Hippocampal formation (tissue), 2 donors: ENCODE measurements around the gene ITGB5.
"Not testable (repeated sequence)": the region's sequence is repeated elsewhere in the genome, so short reads cannot be mapped to it uniquely, and the experiment has no call there.

Experiments used
- DNase-seq, 2 donors: peaks; one replicate each; lab custom pipeline; 2025; lab: John Stamatoyannopoulos, UW

ITGB5 gene

GRCh38 chr3:124834723-124835718, 52.1 kb downstream of the ITGB5 start:
- no peak for DNase-seq

GRCh38 chr3:124833710-124834332, 53.3 kb downstream of the ITGB5 start:
- DNase-seq: no peak

GRCh38 chr3:124832782-124833709, 54.1 kb downstream of the ITGB5 start:
- DNase-seq: no peak

- DNase-seq: no peak
These were observed 55.5 kb downstream of the ITGB5 start for GRCh38 chr3:124831628-124832199.

GRCh38 chr3:124829819-124830554, 57.2 kb downstream of the ITGB5 start:
- DNase-seq: no peak

GRCh38 chr3:124829178-124829818, 57.9 kb downstream of the ITGB5 start:
- DNase-seq: no peak

- not testable (repeated sequence) for DNase-seq
These were observed 59.5 kb downstream of the ITGB5 start for GRCh38 chr3:124827476-124828206.

- no peak for DNase-seq
These were observed 60.5 kb downstream of the ITGB5 start for GRCh38 chr3:124826703-124827102.

GRCh38 chr3:124824286-124824915, 62.8 kb downstream of the ITGB5 start:
- DNase-seq: no peak

GRCh38 chr3:124823648-124824047, 63.5 kb downstream of the ITGB5 start:
- no peak for DNase-seq

- no peak for DNase-seq
These were observed 64.0 kb downstream of the ITGB5 start for GRCh38 chr3:124823206-124823605.

GRCh38 chr3:124821356-124821755, 65.8 kb downstream of the ITGB5 start:
- DNase-seq: no peak

- no peak for DNase-seq
These were observed 68.6 kb downstream of the ITGB5 start for GRCh38 chr3:124818398-124819091.

- no peak for DNase-seq
These were observed 70.1 kb downstream of the ITGB5 start for GRCh38 chr3:124817079-124817478.

GRCh38 chr3:124816206-124816605, 71.0 kb downstream of the ITGB5 start:
- no peak for DNase-seq

GRCh38 chr3:124815781-124816180, 71.4 kb downstream of the ITGB5 start:
- DNase-seq: no peak

GRCh38 chr3:124814620-124815421, 72.3 kb downstream of the ITGB5 start:
- no peak for DNase-seq

GRCh38 chr3:124813541-124813940, 73.6 kb downstream of the ITGB5 start:
- DNase-seq: no peak
